Natural killer cell (primary cell): ENCODE results near the gene GRWD1. TPM values are rescaled to one million over a fixed set of nuclear protein-coding genes. Genes with fewer than 3 reads are reported as not detected.

ENCODE experiments used
- ATAC-seq, 3 donors: fragments of 150-1000 bp in 2 of 3; fragments of 200-7000 bp in 1 of 3; cut with Tn5 transposase; 1 replicate in 1 of 3; 2 replicates in 2 of 3; pipeline ENCODE4 v1.10.0; 2021; ENCODE audit warnings: mild to moderate bottlenecking in 2 of 3, moderate library complexity in 2 of 3
- DNase-seq, 2 donors: peaks; one replicate each; pipeline versions ENCODE4 v3.0.0 to v3.0.0-alpha.2; 2013 to 2021; ENCODE audit warnings: mixed read lengths in 1 of 2
- H3K27ac ChIP-seq: one replicate; pipeline ENCODE4 v1.5.1; 2013; ENCODE audit warnings: mild to moderate bottlenecking, low read length
- H3K27me3 ChIP-seq: one replicate; pipeline ENCODE4 v1.6.1; 2013; ENCODE audit warnings: low read length; ENCODE audit not compliant: control insufficient read depth, insufficient read depth
- H3K36me3 ChIP-seq: one replicate; pipeline ENCODE4 v1.6.1; 2013; ENCODE audit warnings: low read length; ENCODE audit not compliant: control insufficient read depth, insufficient read depth
- H3K4me1 ChIP-seq: one replicate; pipeline ENCODE4 v1.6.1; 2013; ENCODE audit warnings: low read length; ENCODE audit not compliant: control insufficient read depth, insufficient read depth
- H3K4me3 ChIP-seq: one replicate; pipeline ENCODE4 v1.5.1; 2013; ENCODE audit warnings: low read length
- H3K9me3 ChIP-seq: one replicate; pipeline ENCODE4 v1.6.1; 2013; ENCODE audit warnings: low read length; ENCODE audit not compliant: control insufficient read depth, insufficient read depth
- H3K27ac Mint-ChIP-seq, 2 donors: one replicate each; pipeline ENCODE4 v1.8.0; 2022; ENCODE audit warnings: mild to moderate bottlenecking in 2 of 2, mixed read lengths in 2 of 2, moderate library complexity in 1 of 2
- H3K27me3 Mint-ChIP-seq, 2 donors: one replicate each; pipeline ENCODE4 v1.8.0; 2022; ENCODE audit warnings: low read depth in 2 of 2, mixed read lengths in 2 of 2
- H3K36me3 Mint-ChIP-seq: one replicate; pipeline ENCODE4 v1.8.0; 2022; ENCODE audit warnings: mixed read lengths
- H3K4me1 Mint-ChIP-seq, 2 donors: one replicate each; pipeline ENCODE4 v1.8.0; 2022; ENCODE audit warnings: mixed read lengths in 2 of 2
- H3K4me3 Mint-ChIP-seq: one replicate; pipeline ENCODE4 v1.8.0; 2022; ENCODE audit warnings: mild to moderate bottlenecking, moderate library complexity, mixed read lengths
- H3K9me3 Mint-ChIP-seq, 2 donors: one replicate each; pipeline ENCODE4 v1.8.0; 2022; ENCODE audit warnings: mixed read lengths in 2 of 2
- CTCF ChIP-seq: fragments of 200-600 bp; IDR thresholded peaks from one replicate; pipeline ENCODE4 v1.8.0; 2022; ENCODE audit warnings: antibody characterized with exemption
- WGBS: methylation state at CpG from one replicate; pipeline ENCODE4 v1.1.7; 2013; ENCODE audit warnings: missing lambda C conversion rate; ENCODE audit not compliant: insufficient coverage; 5-methylcytosine and 5-hydroxymethylcytosine counted together
- intact Hi-C: fragments of 100-400 bp; cut with micrococcal nuclease; formaldehyde crosslinking; loops from one replicate; pipeline ENCODE4 v1.14.2; 2022
- total RNA-seq, 4 donors: library from RNA; stranded (reverse); fragments of 120-200 nt in 1 of 4; gene quantifications; one replicate each; pipeline versions ENCODE4 v1.2.3 to v1.2.4, GENCODE V29; 2013 to 2022

The GRWD1 gene
- total RNA-seq, 3 donors from 2014 or later (not counting 1 experiment from before 2014, with no cell fraction given): 14.2 to 29.0 (median 16.7) TPM

- no peak for TF ChIP-seq CTCF
- 8% methylated on average over 14 of the region's 14 CpGs for WGBS
- Histone ChIP-seq H3K36me3 (no peaks in the 10 kb centered on the region), H3K4me1 (peaks cover 36% of the 10 kb centered on the region), H3K4me3 (peak overlapping the region; percentile 10), H3K27ac (no peak overlapping the region), H3K9me3 (no peaks in the 10 kb centered on the region), H3K27me3 (peaks cover 13% of the 10 kb centered on the region)
- intact Hi-C loops: no loop called here
- Mint-ChIP-seq H3K36me3 (no peaks in the 10 kb centered on the region), H3K9me3 (no peaks in the 10 kb centered on the region), H3K27ac (no peak overlapping the region), H3K4me1 (peaks cover 14 to 29% of the 10 kb centered on the region in 2 donors), H3K4me3 (peak overlapping the region; percentile 82), H3K27me3 (peaks cover 0 to 14% of the 10 kb centered on the region in 2 donors)
- ATAC-seq (peak; percentile 72 to 81 (median 74)), DNase-seq (peak; percentile 41 to 88)
Measured at GRCh38 chr19:48415395-48415794, 30.4 kb upstream of the GRWD1 start.

- Histone ChIP-seq H3K4me3 (no peak overlapping the region), H3K27ac (no peak overlapping the region), H3K27me3 (peaks cover 13% of the 10 kb centered on the region), H3K4me1 (peaks cover 36% of the 10 kb centered on the region), H3K9me3 (no peaks in the 10 kb centered on the region), H3K36me3 (no peaks in the 10 kb centered on the region)
- ATAC-seq (no peak), DNase-seq (no peak)
- intact Hi-C loops: no loop called here
- H3K27ac Mint-ChIP-seq: no peak overlapping the region
- peaks cover 14 to 29% of the 10 kb centered on the region in 2 donors for H3K4me1 Mint-ChIP-seq
- no peak for TF ChIP-seq CTCF
- H3K36me3 Mint-ChIP-seq: no peaks in the 10 kb centered on the region
- H3K4me3 Mint-ChIP-seq: peak overlapping the region; percentile 82
- H3K9me3 Mint-ChIP-seq: no peaks in the 10 kb centered on the region
- H3K27me3 Mint-ChIP-seq: peaks cover 0 to 11% of the 10 kb centered on the region in 2 donors
- WGBS: 37% methylated on average over 30 of the region's 30 CpGs
Measured at GRCh38 chr19:48415806-48416221, 30.0 kb upstream of the GRWD1 start.

- ATAC-seq (no peak), DNase-seq (no peak)
- no peaks in the 10 kb centered on the region for H3K9me3 ChIP-seq
- H3K27me3 Mint-ChIP-seq: peaks cover 0 to 11% of the 10 kb centered on the region in 2 donors
- H3K4me1 ChIP-seq: peaks cover 36% of the 10 kb centered on the region
- no peak overlapping the region for H3K4me3 Mint-ChIP-seq
- no peak overlapping the region for H3K27ac Mint-ChIP-seq
- peaks cover 14 to 29% of the 10 kb centered on the region in 2 donors for H3K4me1 Mint-ChIP-seq
- no peaks in the 10 kb centered on the region for H3K36me3 ChIP-seq
- intact Hi-C loops: no loop called here
- H3K27me3 ChIP-seq: peaks cover 13% of the 10 kb centered on the region
- no peak overlapping the region for H3K4me3 ChIP-seq
- no peak for TF ChIP-seq CTCF
- no peaks in the 10 kb centered on the region for H3K36me3 Mint-ChIP-seq
- no peaks in the 10 kb centered on the region for H3K9me3 Mint-ChIP-seq
- 86% methylated on average over 7 of the region's 7 CpGs for WGBS
- no peak overlapping the region for H3K27ac ChIP-seq
Measured at GRCh38 chr19:48417421-48417820, 28.4 kb upstream of the GRWD1 start.
